Left ventricle myocardium inferior (tissue), 1 donor: ENCODE data around the gene HSPA1L. TPM values are rescaled to one million over a fixed set of nuclear protein-coding genes. Genes with fewer than 3 reads are reported as not detected.

Source experiments
- DNase-seq: peaks from one replicate; pipeline ENCODE4 v3.0.0-alpha.2; 2020
- H3K27ac ChIP-seq: fragments of 200-600 bp; replicated peaks from 2 replicates; pipeline ENCODE4 v1.8.0; 2021
- H3K27me3 ChIP-seq: fragments of 200-600 bp; 2 replicates; pipeline ENCODE4 v1.8.0; 2021; ENCODE audit warnings: low read depth
- H3K36me3 ChIP-seq: fragments of 200-600 bp; 2 replicates; pipeline ENCODE4 v1.8.0; 2021
- H3K4me1 ChIP-seq: fragments of 200-600 bp; 2 replicates; pipeline ENCODE4 v1.8.0; 2021
- H3K4me3 ChIP-seq: fragments of 200-600 bp; 2 replicates; pipeline ENCODE4 v1.8.0; 2021; ENCODE audit warnings: mild to moderate bottlenecking, moderate library complexity
- H3K9me3 ChIP-seq: fragments of 200-600 bp; replicated peaks from 2 replicates; pipeline ENCODE4 v1.8.0; 2021
- intact Hi-C: fragments of 100-400 bp; cut with micrococcal nuclease; formaldehyde crosslinking; loops from one replicate; pipeline ENCODE4 v1.11.0; 2022
- total RNA-seq: library from RNA; stranded (reverse); fragmentation: NEBNext Ultra II Directional; extraction: Animal tissue kit (Norgen Biotek cat#: 25700); gene quantifications from one replicate; pipeline ENCODE4 v1.2.1, GENCODE V29; 2021
- TF ChIP-seq, protein P1 (sequence below): fragments of 200-600 bp; IDR thresholded peaks from 2 replicates; pipeline ENCODE4 v1.8.0; 2021; ENCODE audit warnings: antibody characterized with exemption, mild to moderate bottlenecking, borderline replicate concordance
- donor health status: DM: no; HTN: yes; CAD: no; lungs with severe emphysema.

HSPA1L gene
- total RNA-seq, 1 donor from 2014 or later = 2.2 TPM

DNA sequence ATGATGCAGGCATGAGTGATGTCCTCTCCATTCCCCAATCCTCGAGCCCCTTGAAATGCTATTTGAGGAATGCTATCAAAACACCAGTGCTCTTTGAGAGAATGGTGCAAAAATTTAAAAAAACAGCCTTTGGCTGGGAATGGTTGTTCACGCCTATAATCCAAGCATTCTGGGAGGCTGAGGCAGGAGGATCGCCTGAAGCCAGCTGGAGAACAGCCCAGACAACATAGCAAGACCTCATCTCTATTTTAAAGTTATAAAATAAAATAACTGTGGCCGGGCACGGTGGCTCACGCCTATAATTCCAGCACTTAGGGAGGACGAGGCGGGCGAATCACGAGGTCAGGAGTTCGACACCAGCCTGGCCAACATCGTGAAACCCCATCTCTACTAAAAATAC lies 15.3 kb downstream of the HSPA1L start:
- DNase-seq = no peak
- H3K9me3 ChIP-seq = no peaks in the 10 kb centered on the region
- peaks cover 13% of the 10 kb centered on the region for H3K4me1 ChIP-seq
- H3K27me3 ChIP-seq = no peaks in the 10 kb centered on the region
- no peak overlapping the region for H3K27ac ChIP-seq
- intact Hi-C loops = no loop called here
- no peak overlapping the region for H3K4me3 ChIP-seq
- peaks cover 14% of the 10 kb centered on the region for H3K36me3 ChIP-seq
- TF ChIP-seq, protein P1, sequence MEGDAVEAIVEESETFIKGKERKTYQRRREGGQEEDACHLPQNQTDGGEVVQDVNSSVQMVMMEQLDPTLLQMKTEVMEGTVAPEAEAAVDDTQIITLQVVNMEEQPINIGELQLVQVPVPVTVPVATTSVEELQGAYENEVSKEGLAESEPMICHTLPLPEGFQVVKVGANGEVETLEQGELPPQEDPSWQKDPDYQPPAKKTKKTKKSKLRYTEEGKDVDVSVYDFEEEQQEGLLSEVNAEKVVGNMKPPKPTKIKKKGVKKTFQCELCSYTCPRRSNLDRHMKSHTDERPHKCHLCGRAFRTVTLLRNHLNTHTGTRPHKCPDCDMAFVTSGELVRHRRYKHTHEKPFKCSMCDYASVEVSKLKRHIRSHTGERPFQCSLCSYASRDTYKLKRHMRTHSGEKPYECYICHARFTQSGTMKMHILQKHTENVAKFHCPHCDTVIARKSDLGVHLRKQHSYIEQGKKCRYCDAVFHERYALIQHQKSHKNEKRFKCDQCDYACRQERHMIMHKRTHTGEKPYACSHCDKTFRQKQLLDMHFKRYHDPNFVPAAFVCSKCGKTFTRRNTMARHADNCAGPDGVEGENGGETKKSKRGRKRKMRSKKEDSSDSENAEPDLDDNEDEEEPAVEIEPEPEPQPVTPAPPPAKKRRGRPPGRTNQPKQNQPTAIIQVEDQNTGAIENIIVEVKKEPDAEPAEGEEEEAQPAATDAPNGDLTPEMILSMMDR = no peak

DNA sequence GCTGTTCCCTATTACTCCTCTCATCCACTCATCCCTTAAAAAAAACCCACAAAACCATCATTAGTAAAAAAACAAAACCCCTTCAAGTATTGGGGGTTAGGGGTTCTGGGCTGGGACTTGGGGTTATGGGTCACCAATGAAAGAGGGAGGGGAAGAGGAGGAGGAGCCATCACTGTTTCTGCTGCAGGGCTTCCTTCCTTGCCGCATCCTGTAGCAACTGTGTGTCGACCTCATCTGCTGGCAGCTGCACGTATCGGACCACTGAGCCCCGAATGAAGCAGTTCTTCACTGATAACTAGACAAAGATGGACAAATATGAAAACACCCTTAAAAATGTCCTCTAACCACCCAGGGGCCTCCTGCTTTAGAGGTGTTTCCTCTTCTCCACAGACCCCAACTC lies 17.5 kb downstream of the HSPA1L start:
- H3K36me3 ChIP-seq = peaks cover 16% of the 10 kb centered on the region
- H3K27me3 ChIP-seq = no peaks in the 10 kb centered on the region
- DNase-seq = peak; percentile 3
- no peak overlapping the region for H3K4me3 ChIP-seq
- H3K27ac ChIP-seq = peak overlapping the region; percentile 8
- H3K4me1 ChIP-seq = peaks cover 21% of the 10 kb centered on the region
- intact Hi-C loops = no loop called here
- no peaks in the 10 kb centered on the region for H3K9me3 ChIP-seq
- TF ChIP-seq, protein P1 = no peak

DNA sequence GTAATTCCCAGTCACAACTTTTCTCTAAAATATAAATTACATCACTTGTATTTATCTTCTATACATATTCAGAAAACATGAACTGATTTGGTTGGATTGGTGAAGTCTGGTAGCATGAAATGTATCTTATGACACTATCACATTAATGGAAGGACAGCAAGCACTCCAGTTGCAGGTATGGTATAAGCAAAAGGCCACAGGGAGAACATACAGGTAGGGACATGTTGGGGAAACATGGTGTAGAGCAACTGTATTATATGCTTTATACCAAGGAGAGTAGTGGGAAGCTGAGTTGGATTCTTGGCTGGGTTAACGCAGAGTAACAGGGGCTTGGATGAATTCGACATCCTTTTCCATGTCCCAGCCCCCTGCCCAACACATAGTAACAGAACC lies 18.1 kb downstream of the HSPA1L start:
- no peak for DNase-seq
- H3K27ac ChIP-seq = peak overlapping the region; percentile 99
- no peaks in the 10 kb centered on the region for H3K9me3 ChIP-seq
- peaks cover 17% of the 10 kb centered on the region for H3K36me3 ChIP-seq
- peaks cover 21% of the 10 kb centered on the region for H3K4me1 ChIP-seq
- H3K4me3 ChIP-seq = no peak overlapping the region
- TF ChIP-seq, protein P1 = no peak
- intact Hi-C loops = no loop called here
- H3K27me3 ChIP-seq = no peaks in the 10 kb centered on the region

DNA sequence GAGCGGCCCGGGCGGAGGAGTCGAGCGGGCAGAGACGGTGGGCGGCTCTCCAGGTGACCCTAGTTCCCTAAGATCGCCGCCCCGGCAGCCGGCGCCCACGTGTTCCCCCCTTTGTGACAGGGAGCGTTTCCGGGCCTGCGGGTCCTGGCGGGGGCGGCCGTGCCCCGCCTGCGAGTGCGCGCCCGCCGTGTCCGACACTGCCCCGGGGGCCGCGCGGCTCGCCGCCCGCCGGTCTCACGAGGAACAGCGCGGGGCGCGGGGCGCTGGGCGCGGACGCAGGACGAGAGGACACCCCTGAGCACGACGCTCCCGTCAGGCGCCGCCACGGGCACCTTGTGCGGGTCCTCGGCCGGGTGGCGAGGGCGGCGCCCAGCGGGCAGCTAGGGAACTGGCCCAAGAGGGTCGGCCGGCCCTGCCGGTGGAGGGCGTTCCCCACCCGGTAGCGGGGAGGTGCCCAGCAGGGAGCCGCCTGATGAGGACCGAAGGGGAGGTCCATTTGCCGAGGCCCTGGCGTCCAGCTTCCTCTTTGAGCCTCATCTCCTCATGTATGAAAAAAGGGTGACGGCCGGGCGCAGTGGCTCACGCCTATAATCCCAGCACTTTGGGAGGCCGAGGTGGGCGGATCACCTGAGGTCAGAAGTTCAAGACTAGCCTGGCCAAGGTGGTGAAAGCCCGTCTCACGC lies 19.3 kb downstream of the HSPA1L start, which contains the start of gene VARS1:
TSS of gene VARS1 (minus strand) at position 137 of the 683 bp plus-strand sequence. CDS start 535 bp downstream, outside the sequence.
- no peaks in the 10 kb centered on the region for H3K27me3 ChIP-seq
- peaks cover 21% of the 10 kb centered on the region for H3K4me1 ChIP-seq
- no peaks in the 10 kb centered on the region for H3K9me3 ChIP-seq
- intact Hi-C loops = no loop called here
- H3K4me3 ChIP-seq = peak within 1 kb of the TSS; percentile 99
- peaks cover 20% of the 10 kb centered on the region for H3K36me3 ChIP-seq
- TF ChIP-seq, protein P1 = peak; percentile 90
- H3K27ac ChIP-seq = peak within 1 kb of the TSS; percentile 99
- peak; percentile 94 for DNase-seq

DNA sequence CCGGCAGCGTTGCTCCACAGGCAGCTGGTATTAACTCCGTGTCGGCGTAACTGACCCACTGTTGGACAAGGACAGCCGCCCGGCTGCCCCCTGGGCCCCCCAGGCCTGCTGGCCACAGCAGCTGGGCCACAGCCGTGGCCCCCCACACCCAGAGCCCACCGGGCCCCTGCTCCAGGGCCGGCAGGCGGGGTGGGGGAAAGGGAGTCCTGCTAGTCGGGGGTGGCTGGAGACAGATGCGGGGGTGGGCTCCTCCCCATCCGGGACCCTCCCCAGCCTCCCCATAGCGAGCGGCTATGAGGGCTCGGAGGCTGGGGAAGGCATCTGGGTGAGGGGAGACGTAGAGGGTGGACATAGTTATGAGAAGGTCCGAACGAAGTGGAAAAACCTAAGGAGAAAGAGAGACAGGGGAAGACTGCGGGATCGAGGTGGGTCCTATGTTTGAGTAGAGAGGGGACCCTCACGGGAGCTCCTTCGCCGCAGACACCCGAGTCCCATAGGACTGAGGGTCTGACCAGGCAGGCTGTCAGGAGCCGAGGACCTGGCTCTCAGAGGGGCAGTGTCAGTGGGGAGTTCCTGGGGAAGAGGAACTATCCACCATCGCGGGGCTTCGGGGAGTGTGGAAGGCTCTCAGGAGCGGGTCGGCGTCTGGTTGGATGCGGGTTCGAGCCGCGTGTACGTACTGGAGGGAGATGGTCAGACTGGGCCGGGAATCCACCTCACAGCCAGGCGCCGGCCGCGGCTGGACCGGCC lies 20.0 kb downstream of the HSPA1L start:
- H3K4me3 ChIP-seq = peak overlapping the region; percentile 99
- TF ChIP-seq, protein P1 = no peak
- no peaks in the 10 kb centered on the region for H3K9me3 ChIP-seq
- intact Hi-C loops = no loop called here
- peak overlapping the region; percentile 99 for H3K27ac ChIP-seq
- no peak for DNase-seq
- no peaks in the 10 kb centered on the region for H3K27me3 ChIP-seq
- H3K4me1 ChIP-seq = peaks cover 21% of the 10 kb centered on the region
- H3K36me3 ChIP-seq = peaks cover 27% of the 10 kb centered on the region
